ENCODE data around the gene PLCG1. TPM values are rescaled to one million over a fixed set of nuclear protein-coding genes. Genes with fewer than 3 reads are reported as not detected.

Gene PLCG1
- total and polyA plus RNA-seq, 10 donors, result 28.0 to 144 (median 117) TPM

GRCh38 chr20:41165001-41165882 is 27.9 kb downstream of the PLCG1 start:
- Histone ChIP-seq H3K27me3 (replicated peaks in 1 of 7) (no peaks in the 10 kb centered on the region), H3K36me3 (peaks cover 0 to 100% (median 81%) of the 10 kb centered on the region in 6 donors), H3K4me1 (peaks cover 0 to 47% (median 11%) of the 10 kb centered on the region in 6 donors), H3K4me3 (no peak overlapping the region), H3K27ac (no peak overlapping the region), H3K9me3 (no peaks in the 10 kb centered on the region)
- TF ChIP-seq POLR2AphosphoS5 (IDR thresholded peaks at IDR 0.05), result peak in 1 of 3 donors; percentile 16
- TF ChIP-seq POLR2A (IDR thresholded peaks at IDR 0.05), result no peak
- no peak for TF ChIP-seq CTCF (IDR thresholded peaks at IDR 0.05 in 8 of 11, conservative IDR thresholded peaks at IDR 0.05 in 3 of 11)
- WGBS, 5 donors, result 86 to 91% (median 90%) methylated on average over 22 to 24 of the region's 24 CpGs
- DNase-seq, result peak; percentile 61
- intact Hi-C loops (cut with DNase I; ENCODE audit: low total_unique reads), result no loop called here

- peaks cover 0 to 36% (median 8%) of the 10 kb centered on the region in 6 donors for H3K4me1 ChIP-seq
- intact Hi-C loops (cut with DNase I; ENCODE audit: low total_unique reads), result no loop called here
- no peaks in the 10 kb centered on the region for H3K27me3 ChIP-seq (replicated peaks in 1 of 7)
- H3K27ac ChIP-seq, result no peak overlapping the region
- peak in 1 of 3 donors; percentile 46 for TF ChIP-seq POLR2AphosphoS5 (IDR thresholded peaks at IDR 0.05)
- no peak for TF ChIP-seq POLR2A (IDR thresholded peaks at IDR 0.05)
- 92 to 97% (median 93%) methylated on average over 26 to 27 of the region's 27 CpGs for WGBS, 5 donors
- H3K9me3 ChIP-seq, result no peaks in the 10 kb centered on the region
- H3K4me3 ChIP-seq, result no peak overlapping the region
- H3K36me3 ChIP-seq, result peaks cover 0 to 100% (median 86%) of the 10 kb centered on the region in 6 donors
- DNase-seq, result peak; percentile 62
Measured at GRCh38 chr20:41166201-41167117, 29.1 kb downstream of the PLCG1 start.

GRCh38 chr20:41167118-41167470 is 29.8 kb downstream of the PLCG1 start:
- Histone ChIP-seq H3K4me1 (peaks cover 1 to 36% (median 10%) of the 10 kb centered on the region in 6 donors), H3K9me3 (no peaks in the 10 kb centered on the region), H3K27ac (no peak overlapping the region), H3K36me3 (peaks cover 0 to 100% (median 91%) of the 10 kb centered on the region in 6 donors), H3K4me3 (no peak overlapping the region), H3K27me3 (replicated peaks in 1 of 7) (no peaks in the 10 kb centered on the region)
- WGBS, 5 donors, result 91 to 98% (median 95%) methylated on average over 3 of the region's 3 CpGs
- DNase-seq, result peak; percentile 47
- TF ChIP-seq POLR2AphosphoS5 (IDR thresholded peaks at IDR 0.05), result no peak
- no peak for TF ChIP-seq CTCF (IDR thresholded peaks at IDR 0.05 in 8 of 11, conservative IDR thresholded peaks at IDR 0.05 in 3 of 11)
- TF ChIP-seq POLR2A (IDR thresholded peaks at IDR 0.05), result no peak
- intact Hi-C loops (cut with DNase I; ENCODE audit: low total_unique reads), result no loop called here

- intact Hi-C loops (cut with DNase I; ENCODE audit: low total_unique reads), result no loop called here
- Histone ChIP-seq H3K36me3 (peaks cover 0 to 100% (median 91%) of the 10 kb centered on the region in 6 donors), H3K4me3 (no peak overlapping the region), H3K4me1 (peaks cover 6 to 36% (median 13%) of the 10 kb centered on the region in 6 donors), H3K9me3 (no peaks in the 10 kb centered on the region), H3K27me3 (replicated peaks in 1 of 7) (no peaks in the 10 kb centered on the region), H3K27ac (no peak overlapping the region)
- peak; percentile 59 for DNase-seq
- no peak for TF ChIP-seq POLR2AphosphoS5 (IDR thresholded peaks at IDR 0.05)
- no peak for TF ChIP-seq CTCF (IDR thresholded peaks at IDR 0.05 in 8 of 11, conservative IDR thresholded peaks at IDR 0.05 in 3 of 11)
- WGBS, 5 donors, result 50 to 64% (median 55%) methylated on average over 11 of the region's 11 CpGs
Measured at GRCh38 chr20:41167481-41168253, 30.3 kb downstream of the PLCG1 start.
